BLaER1 (cell line): ENCODE results near the gene CHAT.

ENCODE experiments used
- H3K27ac ChIP-seq: shearing (Covaris generic); formaldehyde crosslinking; 2 replicates; pipeline ENCODE4 v1.8.1; 2022
- H3K27me3 ChIP-seq: shearing (Covaris generic); formaldehyde crosslinking; 2 replicates; pipeline ENCODE4 v1.8.1; 2022
- H3K36me3 ChIP-seq: shearing (Covaris generic); formaldehyde crosslinking; 2 replicates; pipeline ENCODE4 v1.8.1; 2022
- H3K4me1 ChIP-seq: shearing (Covaris generic); formaldehyde crosslinking; 2 replicates; pipeline ENCODE4 v1.8.1; 2022
- H3K4me2 ChIP-seq: shearing (Covaris generic); formaldehyde crosslinking; 2 replicates; pipeline ENCODE4 v1.8.1; 2022
- H3K4me3 ChIP-seq: shearing (Covaris generic); formaldehyde crosslinking; 2 replicates; pipeline ENCODE4 v1.8.1; 2022
- H3K9ac ChIP-seq: shearing (Covaris generic); formaldehyde crosslinking; 2 replicates; pipeline ENCODE4 v1.8.1; 2022
- H3K9me3 ChIP-seq: shearing (Covaris generic); formaldehyde crosslinking; 2 replicates; pipeline ENCODE4 v1.8.1; 2022
- H4K20me1 ChIP-seq: shearing (Covaris generic); formaldehyde crosslinking; 2 replicates; pipeline ENCODE4 v1.8.1; 2022
- Cebpa-rat ChIP-seq: shearing (Covaris generic); IDR thresholded peaks from 2 replicates; pipeline ENCODE4 v1.8.1; 2022

The CHAT gene

GRCh38 chr10:49694466-49694865 is 80.6 kb downstream of the CHAT start:
- Histone ChIP-seq H3K4me1 (no peaks in the 10 kb centered on the region), H3K4me3 (no peak overlapping the region), H3K36me3 (no peaks in the 10 kb centered on the region), H3K4me2 (no peak overlapping the region), H3K27ac (no peak overlapping the region), H3K27me3 (peaks cover 12% of the 10 kb centered on the region), H3K9me3 (peaks cover 7% of the 10 kb centered on the region), H4K20me1 (no peaks in the 10 kb centered on the region), H3K9ac (no peak overlapping the region)
- TF ChIP-seq Cebpa-rat, result no peak

- no peaks in the 10 kb centered on the region for H3K27me3 ChIP-seq
- H3K4me2 ChIP-seq, result no peak overlapping the region
- no peaks in the 10 kb centered on the region for H3K4me1 ChIP-seq
- H3K9me3 ChIP-seq, result peaks cover 7% of the 10 kb centered on the region
- no peak overlapping the region for H3K27ac ChIP-seq
- no peak overlapping the region for H3K4me3 ChIP-seq
- H3K36me3 ChIP-seq, result no peaks in the 10 kb centered on the region
- H4K20me1 ChIP-seq, result no peaks in the 10 kb centered on the region
- H3K9ac ChIP-seq, result no peak overlapping the region
- no peak for TF ChIP-seq Cebpa-rat
Measured at GRCh38 chr10:49696311-49696710, 82.5 kb downstream of the CHAT start.

DNA sequence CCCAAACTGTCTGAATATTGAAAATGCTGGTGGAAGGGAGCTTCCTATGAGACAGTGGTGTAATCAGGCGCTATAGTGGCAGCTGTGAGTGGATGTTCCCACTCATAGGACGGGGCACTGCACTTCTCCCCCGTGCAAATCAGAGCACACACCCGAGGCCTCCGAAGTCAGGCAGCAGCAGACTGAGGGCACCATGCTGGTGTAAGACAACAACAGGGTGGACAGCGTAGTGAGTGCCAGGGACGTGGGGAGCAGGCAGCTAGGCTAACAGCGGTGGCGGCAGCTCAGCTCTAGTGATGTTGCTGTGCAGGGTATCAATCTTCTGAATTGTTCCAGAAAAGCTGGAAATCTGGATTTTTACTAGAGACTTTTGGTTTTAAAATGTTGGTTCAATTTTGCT is 84.8 kb downstream of the CHAT start:
- Histone ChIP-seq H3K4me3 (no peak overlapping the region), H3K36me3 (no peaks in the 10 kb centered on the region), H4K20me1 (no peaks in the 10 kb centered on the region), H3K4me2 (no peak overlapping the region), H3K27me3 (no peaks in the 10 kb centered on the region), H3K27ac (no peak overlapping the region), H3K9me3 (peaks cover under 1% of the 10 kb centered on the region; the same call in 1 of the 2 replicates), H3K9ac (no peak overlapping the region), H3K4me1 (no peaks in the 10 kb centered on the region)
- no peak for TF ChIP-seq Cebpa-rat

GRCh38 chr10:49700211-49700610 is 86.4 kb downstream of the CHAT start:
- no peaks in the 10 kb centered on the region for H3K36me3 ChIP-seq
- no peak for TF ChIP-seq Cebpa-rat
- H3K4me3 ChIP-seq, result no peak overlapping the region
- no peaks in the 10 kb centered on the region for H3K27me3 ChIP-seq
- H3K9ac ChIP-seq, result no peak overlapping the region
- H3K9me3 ChIP-seq, result peaks cover 4% of the 10 kb centered on the region
- no peak overlapping the region for H3K27ac ChIP-seq
- H3K4me2 ChIP-seq, result no peak overlapping the region
- no peaks in the 10 kb centered on the region for H3K4me1 ChIP-seq
- no peaks in the 10 kb centered on the region for H4K20me1 ChIP-seq

DNA sequence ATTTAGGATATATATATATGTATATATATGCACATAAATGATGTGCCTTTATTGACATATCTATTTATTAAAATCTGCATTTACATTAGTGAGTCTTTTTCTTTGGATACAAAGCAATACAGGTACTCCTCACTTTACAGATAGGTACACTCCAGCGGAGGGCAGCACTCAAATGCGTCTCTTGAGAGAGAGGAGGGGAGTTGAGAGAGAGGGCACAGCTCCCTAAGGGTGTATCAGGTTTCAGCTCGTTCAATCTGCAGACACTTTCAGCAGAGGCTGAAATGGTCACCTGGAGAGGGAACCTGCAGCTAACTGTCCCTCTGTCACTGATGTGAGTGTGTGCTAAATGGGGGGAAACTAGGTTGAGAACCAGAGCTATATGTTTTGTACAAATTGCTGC is 87.2 kb downstream of the CHAT start:
- no peaks in the 10 kb centered on the region for H4K20me1 ChIP-seq

GRCh38 chr10:49707585-49707984 is 93.7 kb downstream of the CHAT start:
- Histone ChIP-seq H3K4me3 (no peak overlapping the region), H3K36me3 (no peaks in the 10 kb centered on the region), H3K4me1 (no peaks in the 10 kb centered on the region), H3K27me3 (no peaks in the 10 kb centered on the region), H3K4me2 (no peak overlapping the region), H4K20me1 (no peaks in the 10 kb centered on the region), H3K9me3 (peaks cover 13% of the 10 kb centered on the region), H3K27ac (no peak overlapping the region), H3K9ac (no peak overlapping the region)
- no peak for TF ChIP-seq Cebpa-rat

More for the DNA sequence above, 87.2 kb downstream of the CHAT start:
- no peak overlapping the region for H3K27ac ChIP-seq
- H3K4me1 ChIP-seq, result no peaks in the 10 kb centered on the region
- peaks cover 10% of the 10 kb centered on the region for H3K9me3 ChIP-seq
- no peaks in the 10 kb centered on the region for H3K36me3 ChIP-seq
- no peaks in the 10 kb centered on the region for H3K27me3 ChIP-seq
- H3K9ac ChIP-seq, result no peak overlapping the region
- no peak overlapping the region for H3K4me3 ChIP-seq
- no peak overlapping the region for H3K4me2 ChIP-seq
- TF ChIP-seq Cebpa-rat, result no peak

DNA sequence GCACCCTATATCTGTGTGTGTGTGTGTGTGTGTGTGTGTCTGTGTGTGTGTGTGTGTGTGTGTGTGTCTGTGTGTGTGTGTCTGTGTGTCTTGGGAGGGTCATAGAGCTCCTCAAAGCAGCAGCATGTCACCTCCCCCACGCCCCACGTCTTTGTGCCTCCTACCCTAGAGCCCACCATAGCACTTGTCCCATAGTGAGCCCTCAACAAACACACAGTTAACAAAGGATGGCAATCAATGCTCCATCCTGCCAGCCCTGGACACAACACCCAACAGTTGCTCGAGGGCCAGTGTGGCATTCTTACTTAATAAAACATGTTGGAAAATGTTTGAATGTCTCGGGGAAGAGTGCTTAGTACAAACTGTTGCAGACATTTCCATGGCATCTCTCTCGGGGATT is 96.1 kb downstream of the CHAT start:
- Histone ChIP-seq H3K4me3 (no peak overlapping the region), H3K27ac (no peak overlapping the region), H3K4me2 (no peak overlapping the region), H3K36me3 (no peaks in the 10 kb centered on the region), H3K4me1 (no peaks in the 10 kb centered on the region), H3K27me3 (no peaks in the 10 kb centered on the region), H3K9ac (no peak overlapping the region), H4K20me1 (no peaks in the 10 kb centered on the region), H3K9me3 (peaks cover 28% of the 10 kb centered on the region)
- no peak for TF ChIP-seq Cebpa-rat

DNA sequence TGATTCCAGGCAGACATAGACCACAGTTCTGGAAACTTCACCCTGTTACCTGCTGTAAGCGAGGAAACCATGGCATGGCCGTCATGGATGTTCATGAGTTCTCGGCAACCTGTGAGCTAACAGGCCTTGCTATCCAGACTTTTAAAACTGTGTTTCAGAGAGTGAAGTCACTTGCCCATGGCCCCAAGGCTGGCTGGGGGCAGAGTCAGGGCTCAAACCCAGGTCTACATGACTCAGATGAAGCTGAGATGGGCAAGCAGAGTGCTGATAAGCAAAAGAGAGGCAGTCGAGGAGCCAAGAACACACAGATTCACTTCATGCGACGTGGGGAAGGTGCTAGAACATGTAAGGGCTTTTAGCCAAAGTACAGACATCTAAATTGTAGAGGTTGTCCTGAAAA is 97.1 kb downstream of the CHAT start:
- Histone ChIP-seq H3K4me2 (no peak overlapping the region), H3K4me1 (no peaks in the 10 kb centered on the region), H3K36me3 (no peaks in the 10 kb centered on the region), H3K9ac (no peak overlapping the region), H3K9me3 (peaks cover 21% of the 10 kb centered on the region), H3K27me3 (no peaks in the 10 kb centered on the region), H3K27ac (no peak overlapping the region), H4K20me1 (no peaks in the 10 kb centered on the region), H3K4me3 (no peak overlapping the region)
- TF ChIP-seq Cebpa-rat, result no peak

- no peak for TF ChIP-seq Cebpa-rat
- H3K4me3 ChIP-seq, result no peak overlapping the region
- no peak overlapping the region for H3K27ac ChIP-seq
- no peaks in the 10 kb centered on the region for H3K4me1 ChIP-seq
- peaks cover 19% of the 10 kb centered on the region for H3K9me3 ChIP-seq
- H3K27me3 ChIP-seq, result no peaks in the 10 kb centered on the region
- no peaks in the 10 kb centered on the region for H3K36me3 ChIP-seq
- no peak overlapping the region for H3K4me2 ChIP-seq
- no peaks in the 10 kb centered on the region for H4K20me1 ChIP-seq
- H3K9ac ChIP-seq, result no peak overlapping the region
Measured at GRCh38 chr10:49711481-49711880, 97.6 kb downstream of the CHAT start.

DNA sequence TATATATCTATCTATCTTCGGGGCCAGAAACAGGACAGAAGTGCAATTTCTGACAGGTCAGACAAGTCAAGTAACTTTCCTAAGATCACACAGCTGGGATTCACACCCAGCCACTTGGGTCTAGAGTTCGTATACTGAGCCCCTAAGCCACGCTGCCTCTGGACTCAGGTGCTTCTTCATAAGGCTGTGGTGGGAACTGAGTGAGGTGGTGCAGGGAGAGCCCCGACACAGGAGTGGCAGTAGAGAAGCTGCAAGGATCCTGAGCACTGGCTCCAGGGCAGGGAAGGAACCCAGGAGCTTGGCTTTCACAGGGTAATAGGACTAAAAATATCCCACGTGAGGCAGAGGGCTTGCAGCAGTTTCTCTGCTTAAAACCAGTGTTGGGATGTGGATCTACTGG is 99.4 kb downstream of the CHAT start:
- Histone ChIP-seq H3K27ac (no peak overlapping the region), H3K4me2 (no peak overlapping the region), H3K4me3 (no peak overlapping the region), H4K20me1 (no peaks in the 10 kb centered on the region), H3K4me1 (no peaks in the 10 kb centered on the region), H3K27me3 (no peaks in the 10 kb centered on the region), H3K9ac (no peak overlapping the region), H3K36me3 (no peaks in the 10 kb centered on the region), H3K9me3 (peaks cover 19% of the 10 kb centered on the region)
- no peak for TF ChIP-seq Cebpa-rat
